ENCODE results near the gene PPFIA1. TPM values are rescaled to one million over a fixed set of nuclear protein-coding genes. Genes with fewer than 3 reads are reported as not detected.

Gene PPFIA1
- total RNA-seq, 1 experiment from 2014 or later, result 75.1 TPM

DNA sequence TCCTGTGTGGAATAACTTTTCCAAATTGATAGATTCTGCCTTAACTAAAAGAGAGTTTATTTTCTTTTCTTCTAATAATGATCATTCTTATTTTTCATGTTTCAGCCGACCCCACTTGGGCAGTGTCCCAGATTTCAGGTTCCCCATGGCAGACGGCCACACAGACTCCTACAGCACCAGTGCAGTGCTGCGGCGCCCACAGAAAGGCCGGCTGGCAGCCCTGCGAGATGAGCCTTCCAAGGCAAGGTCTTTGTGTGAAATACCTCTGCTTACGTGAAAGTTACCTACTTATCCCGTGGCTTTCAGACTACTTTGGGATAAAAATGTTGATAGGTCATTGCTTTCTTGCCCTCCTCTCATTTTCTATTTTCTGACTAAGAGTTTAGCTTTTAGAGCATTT, 68.6 kb downstream of the PPFIA1 start:
- no peaks in the 10 kb centered on the region for H3K27me3 Mint-ChIP-seq (ENCODE audit: low read depth)
- H3K4me3 Mint-ChIP-seq, result no peak overlapping the region
- no peak for DNase-seq (ENCODE audit: low spot score)
- ChIA-PET POLR2A (no interaction called here), CTCF (no interaction called here)
- H3K36me3 Mint-ChIP-seq, result peaks cover 82% of the 10 kb centered on the region
- TF ChIP-seq ZNF396 (CRISPR knock-in tag; IDR thresholded peaks at IDR 0.05; ENCODE audit: borderline replicate concordance) (no peak), ZNF121 (CRISPR knock-in tag; IDR thresholded peaks at IDR 0.05) (no peak), ZNF219 (CRISPR knock-in tag; IDR thresholded peaks at IDR 0.05; ENCODE audit: borderline replicate concordance) (no peak), ZNF423 (CRISPR knock-in tag; IDR thresholded peaks at IDR 0.05) (no peak), SMAD3 (CRISPR knock-in tag; IDR thresholded peaks at IDR 0.05; ENCODE audit: borderline replicate concordance) (no peak), CREM (CRISPR knock-in tag; IDR thresholded peaks at IDR 0.05) (no peak), ZNF416 (CRISPR knock-in tag; IDR thresholded peaks at IDR 0.05) (no peak), RORB (CRISPR knock-in tag; IDR thresholded peaks at IDR 0.05) (no peak), FOXP1 (CRISPR knock-in tag; IDR thresholded peaks at IDR 0.05; ENCODE audit: borderline replicate concordance) (no peak)
- TF ChIP-seq, protein P1, sequence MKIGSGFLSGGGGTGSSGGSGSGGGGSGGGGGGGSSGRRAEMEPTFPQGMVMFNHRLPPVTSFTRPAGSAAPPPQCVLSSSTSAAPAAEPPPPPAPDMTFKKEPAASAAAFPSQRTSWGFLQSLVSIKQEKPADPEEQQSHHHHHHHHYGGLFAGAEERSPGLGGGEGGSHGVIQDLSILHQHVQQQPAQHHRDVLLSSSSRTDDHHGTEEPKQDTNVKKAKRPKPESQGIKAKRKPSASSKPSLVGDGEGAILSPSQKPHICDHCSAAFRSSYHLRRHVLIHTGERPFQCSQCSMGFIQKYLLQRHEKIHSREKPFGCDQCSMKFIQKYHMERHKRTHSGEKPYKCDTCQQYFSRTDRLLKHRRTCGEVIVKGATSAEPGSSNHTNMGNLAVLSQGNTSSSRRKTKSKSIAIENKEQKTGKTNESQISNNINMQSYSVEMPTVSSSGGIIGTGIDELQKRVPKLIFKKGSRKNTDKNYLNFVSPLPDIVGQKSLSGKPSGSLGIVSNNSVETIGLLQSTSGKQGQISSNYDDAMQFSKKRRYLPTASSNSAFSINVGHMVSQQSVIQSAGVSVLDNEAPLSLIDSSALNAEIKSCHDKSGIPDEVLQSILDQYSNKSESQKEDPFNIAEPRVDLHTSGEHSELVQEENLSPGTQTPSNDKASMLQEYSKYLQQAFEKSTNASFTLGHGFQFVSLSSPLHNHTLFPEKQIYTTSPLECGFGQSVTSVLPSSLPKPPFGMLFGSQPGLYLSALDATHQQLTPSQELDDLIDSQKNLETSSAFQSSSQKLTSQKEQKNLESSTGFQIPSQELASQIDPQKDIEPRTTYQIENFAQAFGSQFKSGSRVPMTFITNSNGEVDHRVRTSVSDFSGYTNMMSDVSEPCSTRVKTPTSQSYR (CRISPR knock-in tag; IDR thresholded peaks at IDR 0.05), result no peak
- TF ChIP-seq, protein P2, sequence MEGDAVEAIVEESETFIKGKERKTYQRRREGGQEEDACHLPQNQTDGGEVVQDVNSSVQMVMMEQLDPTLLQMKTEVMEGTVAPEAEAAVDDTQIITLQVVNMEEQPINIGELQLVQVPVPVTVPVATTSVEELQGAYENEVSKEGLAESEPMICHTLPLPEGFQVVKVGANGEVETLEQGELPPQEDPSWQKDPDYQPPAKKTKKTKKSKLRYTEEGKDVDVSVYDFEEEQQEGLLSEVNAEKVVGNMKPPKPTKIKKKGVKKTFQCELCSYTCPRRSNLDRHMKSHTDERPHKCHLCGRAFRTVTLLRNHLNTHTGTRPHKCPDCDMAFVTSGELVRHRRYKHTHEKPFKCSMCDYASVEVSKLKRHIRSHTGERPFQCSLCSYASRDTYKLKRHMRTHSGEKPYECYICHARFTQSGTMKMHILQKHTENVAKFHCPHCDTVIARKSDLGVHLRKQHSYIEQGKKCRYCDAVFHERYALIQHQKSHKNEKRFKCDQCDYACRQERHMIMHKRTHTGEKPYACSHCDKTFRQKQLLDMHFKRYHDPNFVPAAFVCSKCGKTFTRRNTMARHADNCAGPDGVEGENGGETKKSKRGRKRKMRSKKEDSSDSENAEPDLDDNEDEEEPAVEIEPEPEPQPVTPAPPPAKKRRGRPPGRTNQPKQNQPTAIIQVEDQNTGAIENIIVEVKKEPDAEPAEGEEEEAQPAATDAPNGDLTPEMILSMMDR (IDR thresholded peaks at IDR 0.05), result no peak
- TF ChIP-seq, protein P3, sequence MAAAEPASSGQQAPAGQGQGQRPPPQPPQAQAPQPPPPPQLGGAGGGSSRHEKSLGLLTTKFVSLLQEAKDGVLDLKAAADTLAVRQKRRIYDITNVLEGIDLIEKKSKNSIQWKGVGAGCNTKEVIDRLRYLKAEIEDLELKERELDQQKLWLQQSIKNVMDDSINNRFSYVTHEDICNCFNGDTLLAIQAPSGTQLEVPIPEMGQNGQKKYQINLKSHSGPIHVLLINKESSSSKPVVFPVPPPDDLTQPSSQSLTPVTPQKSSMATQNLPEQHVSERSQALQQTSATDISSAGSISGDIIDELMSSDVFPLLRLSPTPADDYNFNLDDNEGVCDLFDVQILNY (CRISPR knock-in tag; IDR thresholded peaks at IDR 0.05), result no peak
- TF ChIP-seq, protein P4, sequence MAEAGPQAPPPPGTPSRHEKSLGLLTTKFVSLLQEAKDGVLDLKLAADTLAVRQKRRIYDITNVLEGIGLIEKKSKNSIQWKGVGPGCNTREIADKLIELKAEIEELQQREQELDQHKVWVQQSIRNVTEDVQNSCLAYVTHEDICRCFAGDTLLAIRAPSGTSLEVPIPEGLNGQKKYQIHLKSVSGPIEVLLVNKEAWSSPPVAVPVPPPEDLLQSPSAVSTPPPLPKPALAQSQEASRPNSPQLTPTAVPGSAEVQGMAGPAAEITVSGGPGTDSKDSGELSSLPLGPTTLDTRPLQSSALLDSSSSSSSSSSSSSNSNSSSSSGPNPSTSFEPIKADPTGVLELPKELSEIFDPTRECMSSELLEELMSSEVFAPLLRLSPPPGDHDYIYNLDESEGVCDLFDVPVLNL (CRISPR knock-in tag; IDR thresholded peaks at IDR 0.05; ENCODE audit: borderline replicate concordance, low read depth), result no peak
- TF ChIP-seq, protein P5, sequence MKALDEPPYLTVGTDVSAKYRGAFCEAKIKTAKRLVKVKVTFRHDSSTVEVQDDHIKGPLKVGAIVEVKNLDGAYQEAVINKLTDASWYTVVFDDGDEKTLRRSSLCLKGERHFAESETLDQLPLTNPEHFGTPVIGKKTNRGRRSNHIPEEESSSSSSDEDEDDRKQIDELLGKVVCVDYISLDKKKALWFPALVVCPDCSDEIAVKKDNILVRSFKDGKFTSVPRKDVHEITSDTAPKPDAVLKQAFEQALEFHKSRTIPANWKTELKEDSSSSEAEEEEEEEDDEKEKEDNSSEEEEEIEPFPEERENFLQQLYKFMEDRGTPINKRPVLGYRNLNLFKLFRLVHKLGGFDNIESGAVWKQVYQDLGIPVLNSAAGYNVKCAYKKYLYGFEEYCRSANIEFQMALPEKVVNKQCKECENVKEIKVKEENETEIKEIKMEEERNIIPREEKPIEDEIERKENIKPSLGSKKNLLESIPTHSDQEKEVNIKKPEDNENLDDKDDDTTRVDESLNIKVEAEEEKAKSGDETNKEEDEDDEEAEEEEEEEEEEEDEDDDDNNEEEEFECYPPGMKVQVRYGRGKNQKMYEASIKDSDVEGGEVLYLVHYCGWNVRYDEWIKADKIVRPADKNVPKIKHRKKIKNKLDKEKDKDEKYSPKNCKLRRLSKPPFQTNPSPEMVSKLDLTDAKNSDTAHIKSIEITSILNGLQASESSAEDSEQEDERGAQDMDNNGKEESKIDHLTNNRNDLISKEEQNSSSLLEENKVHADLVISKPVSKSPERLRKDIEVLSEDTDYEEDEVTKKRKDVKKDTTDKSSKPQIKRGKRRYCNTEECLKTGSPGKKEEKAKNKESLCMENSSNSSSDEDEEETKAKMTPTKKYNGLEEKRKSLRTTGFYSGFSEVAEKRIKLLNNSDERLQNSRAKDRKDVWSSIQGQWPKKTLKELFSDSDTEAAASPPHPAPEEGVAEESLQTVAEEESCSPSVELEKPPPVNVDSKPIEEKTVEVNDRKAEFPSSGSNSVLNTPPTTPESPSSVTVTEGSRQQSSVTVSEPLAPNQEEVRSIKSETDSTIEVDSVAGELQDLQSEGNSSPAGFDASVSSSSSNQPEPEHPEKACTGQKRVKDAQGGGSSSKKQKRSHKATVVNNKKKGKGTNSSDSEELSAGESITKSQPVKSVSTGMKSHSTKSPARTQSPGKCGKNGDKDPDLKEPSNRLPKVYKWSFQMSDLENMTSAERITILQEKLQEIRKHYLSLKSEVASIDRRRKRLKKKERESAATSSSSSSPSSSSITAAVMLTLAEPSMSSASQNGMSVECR (CRISPR knock-in tag; IDR thresholded peaks at IDR 0.05; ENCODE audit: borderline replicate concordance), result no peak
- TF ChIP-seq, protein P6, sequence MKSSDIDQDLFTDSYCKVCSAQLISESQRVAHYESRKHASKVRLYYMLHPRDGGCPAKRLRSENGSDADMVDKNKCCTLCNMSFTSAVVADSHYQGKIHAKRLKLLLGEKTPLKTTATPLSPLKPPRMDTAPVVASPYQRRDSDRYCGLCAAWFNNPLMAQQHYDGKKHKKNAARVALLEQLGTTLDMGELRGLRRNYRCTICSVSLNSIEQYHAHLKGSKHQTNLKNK (CRISPR knock-in tag; IDR thresholded peaks at IDR 0.05), result no peak
- H3K4me1 Mint-ChIP-seq, result peaks cover 7% of the 10 kb centered on the region
- no peak overlapping the region for H3K27ac Mint-ChIP-seq
- H3K9me3 Mint-ChIP-seq, result no peaks in the 10 kb centered on the region
- ATAC-seq, result no peak

Measured in WTC11 (cell line).